Body of pancreas (tissue), 4 donors: ENCODE results near the gene RHBDL1. TPM values are rescaled to one million over a fixed set of nuclear protein-coding genes. Genes with fewer than 3 reads are reported as not detected.

Source experiments
- ATAC-seq: fragments of 150-250 bp; one replicate; pipeline ENCODE4 v1.9.1; 2016
- DNase-seq, 4 donors: peaks; one replicate each; pipeline ENCODE4 v3.0.0-alpha.2; 2019
- H3K27ac ChIP-seq, 4 donors: fragments of 200-600 bp; sonication (generic); 1 replicate in 3 of 4; 2 replicates in 1 of 4; pipeline versions ENCODE4 v1.5.1 to v1.6.1; 2016 to 2019; ENCODE audit warnings: mild to moderate bottlenecking in 1 of 4, mixed read lengths in 1 of 4, moderate library complexity in 1 of 4
- H3K27me3 ChIP-seq, 2 donors: fragments of 200-600 bp; sonication (generic); one replicate each; pipeline ENCODE4 v1.6.0; 2016; ENCODE audit warnings: mild to moderate bottlenecking in 1 of 2
- H3K36me3 ChIP-seq, 2 donors: fragments of 200-600 bp; sonication (generic); replicated peaks in 1 of 2; 2 replicates each; pipeline ENCODE4 v1.5.1; 2016; ENCODE audit warnings: low read depth in 2 of 2; ENCODE audit not compliant: insufficient read depth in 1 of 2
- H3K4me1 ChIP-seq: fragments of 200-600 bp; sonication (generic); one replicate; pipeline ENCODE4 v1.6.0; 2016
- H3K4me3 ChIP-seq, 2 donors: fragments of 200-600 bp; sonication (generic); 1 replicate in 1 of 2; 2 replicates in 1 of 2; pipeline ENCODE4 v1.5.1; 2016 to 2019
- H3K9me3 ChIP-seq, 3 donors: fragments of 200-600 bp; sonication (generic); 1 replicate in 2 of 3; 2 replicates in 1 of 3; pipeline ENCODE4 v1.5.1; 2016
- CTCF ChIP-seq, 7 experiments: fragments of 450-650 bp in 4 of 7; fragments of 200-600 bp in 3 of 7; sonication (generic) in 3 of 7; IDR thresholded peaks; one replicate each; pipeline ENCODE4 v1.5.1; 2016 to 2019; ENCODE audit warnings: antibody characterized with exemption in 7 of 7
- POLR2A ChIP-seq, 3 donors: fragments of 450-650 bp; IDR thresholded peaks; one replicate each; pipeline ENCODE4 v1.6.1; 2016; ENCODE audit warnings: antibody characterized with exemption in 3 of 3, mild to moderate bottlenecking in 2 of 3
- WGBS, 2 donors: methylation state at CpG; one replicate each; pipeline ENCODE4 v1.1.5; 2017; 5-methylcytosine and 5-hydroxymethylcytosine counted together
- intact Hi-C: fragments of 100-400 bp; cut with DNase I; formaldehyde crosslinking; loops from one replicate; pipeline ENCODE4 v1.15.1; 2023
- total RNA-seq, 2 donors: library from RNA; depleted of rRNA; stranded (reverse); fragments of >200 nt; gene quantifications; one replicate each; pipeline ENCODE4 v1.1.0, GENCODE V29; 2016

RHBDL1 gene
- total RNA-seq, 2 donors from 2014 or later = 1.8 to 4.3 TPM

GRCh38 chr16:637081-638018 is 38.1 kb upstream of the RHBDL1 start:
- TF ChIP-seq CTCF (IDR thresholded peaks at IDR 0.05) = no peak
- no peak for TF ChIP-seq POLR2A (IDR thresholded peaks at IDR 0.05)
- peak; percentile 90 to 94 (median 92) for DNase-seq
- WGBS, 2 donors = 29 to 77% methylated on average over 10 to 27 of the region's 53 CpGs
- no peaks in the 10 kb centered on the region for H3K27me3 ChIP-seq
- peaks cover 41% of the 10 kb centered on the region for H3K4me1 ChIP-seq
- H3K4me3 ChIP-seq = peak overlapping the region; percentile 36 to 37
- no peaks in the 10 kb centered on the region for H3K9me3 ChIP-seq
- ATAC-seq = peak; percentile 78
- intact Hi-C loops = no loop called here
- no peaks in the 10 kb centered on the region for H3K36me3 ChIP-seq
- H3K27ac ChIP-seq = peak overlapping the region; percentile 90 to 96 (median 94)

- no peaks in the 10 kb centered on the region for H3K27me3 ChIP-seq
- 74 to 82% methylated on average over 6 to 12 of the region's 15 CpGs for WGBS, 2 donors
- peak in 3 of 4 donors; percentile 41 to 67 (median 56) for DNase-seq
- H3K4me1 ChIP-seq = peaks cover 48% of the 10 kb centered on the region
- TF ChIP-seq CTCF (IDR thresholded peaks at IDR 0.05) (no peak), POLR2A (IDR thresholded peaks at IDR 0.05) (no peak)
- intact Hi-C loops = no loop called here
- no peak for ATAC-seq
- H3K27ac ChIP-seq = peak overlapping the region; percentile 90 to 96 (median 94)
- no peaks in the 10 kb centered on the region for H3K36me3 ChIP-seq
- H3K9me3 ChIP-seq = no peaks in the 10 kb centered on the region
- no peak overlapping the region for H3K4me3 ChIP-seq
Observed at GRCh38 chr16:638034-638543, 37.4 kb upstream of the RHBDL1 start.

- TF ChIP-seq POLR2A (IDR thresholded peaks at IDR 0.05) (no peak), CTCF (IDR thresholded peaks at IDR 0.05) (no peak)
- WGBS, 2 donors = 75 to 81% methylated on average over 4 to 9 of the region's 9 CpGs
- Histone ChIP-seq H3K9me3 (no peaks in the 10 kb centered on the region), H3K4me3 (no peak overlapping the region), H3K4me1 (peaks cover 56% of the 10 kb centered on the region), H3K27me3 (no peaks in the 10 kb centered on the region), H3K27ac (peak overlapping the region; percentile 39 to 96 (median 92)), H3K36me3 (no peaks in the 10 kb centered on the region)
- DNase-seq (no peak), ATAC-seq (no peak)
- intact Hi-C loops = no loop called here
Observed at GRCh38 chr16:638836-639235, 36.6 kb upstream of the RHBDL1 start.

- intact Hi-C loops = no loop called here
- H3K27me3 ChIP-seq = no peaks in the 10 kb centered on the region
- no peak for DNase-seq
- TF ChIP-seq POLR2A (IDR thresholded peaks at IDR 0.05) = no peak
- TF ChIP-seq CTCF (IDR thresholded peaks at IDR 0.05) = no peak
- ATAC-seq = no peak
- no peaks in the 10 kb centered on the region for H3K36me3 ChIP-seq
- no peaks in the 10 kb centered on the region for H3K9me3 ChIP-seq
- peak overlapping the region in 3 of 4 donors; percentile 89 to 97 (median 93) for H3K27ac ChIP-seq
- no peak overlapping the region for H3K4me3 ChIP-seq
- 100% methylated on average over 4 of the region's 5 CpGs; no CpG with 5 or more reads in 1 of the 2 donors for WGBS, 2 donors
- H3K4me1 ChIP-seq = peaks cover 63% of the 10 kb centered on the region
Observed at GRCh38 chr16:640614-641013, 34.9 kb upstream of the RHBDL1 start.
